ENCODE measurements around the gene ATR.
"Not testable (repeated sequence)": the region's sequence is repeated elsewhere in the genome, so short reads cannot be mapped to it uniquely, and the experiment has no call there.

ATR gene

GRCh38 chr3:142578329-142579223 is at the start of gene ATR:
Gene ATR (minus strand): TSS chr3:142578733. CDS start chr3:142578704, 29 bp downstream.
- peak; percentile 97 to 98 (median 98) for DNase-seq

GRCh38 chr3:142626971-142627370 is 48.4 kb upstream of the ATR start:
- DNase-seq, result no peak

DNA sequence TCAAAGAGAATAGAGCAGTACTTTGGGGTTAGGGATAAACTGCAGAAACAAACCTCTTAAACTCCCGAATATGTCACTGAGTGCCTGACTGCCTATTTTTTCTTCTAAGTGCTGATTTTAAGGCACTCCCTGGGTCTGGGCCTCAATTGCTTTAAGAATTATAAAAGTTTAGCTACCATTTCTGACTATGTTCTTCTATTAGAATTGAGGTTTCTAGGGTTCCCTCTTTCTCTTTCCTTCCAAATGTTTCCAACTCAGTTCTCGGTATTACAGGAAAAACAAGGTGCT is 46.6 kb upstream of the ATR start:
- DNase-seq, result no peak

DNA sequence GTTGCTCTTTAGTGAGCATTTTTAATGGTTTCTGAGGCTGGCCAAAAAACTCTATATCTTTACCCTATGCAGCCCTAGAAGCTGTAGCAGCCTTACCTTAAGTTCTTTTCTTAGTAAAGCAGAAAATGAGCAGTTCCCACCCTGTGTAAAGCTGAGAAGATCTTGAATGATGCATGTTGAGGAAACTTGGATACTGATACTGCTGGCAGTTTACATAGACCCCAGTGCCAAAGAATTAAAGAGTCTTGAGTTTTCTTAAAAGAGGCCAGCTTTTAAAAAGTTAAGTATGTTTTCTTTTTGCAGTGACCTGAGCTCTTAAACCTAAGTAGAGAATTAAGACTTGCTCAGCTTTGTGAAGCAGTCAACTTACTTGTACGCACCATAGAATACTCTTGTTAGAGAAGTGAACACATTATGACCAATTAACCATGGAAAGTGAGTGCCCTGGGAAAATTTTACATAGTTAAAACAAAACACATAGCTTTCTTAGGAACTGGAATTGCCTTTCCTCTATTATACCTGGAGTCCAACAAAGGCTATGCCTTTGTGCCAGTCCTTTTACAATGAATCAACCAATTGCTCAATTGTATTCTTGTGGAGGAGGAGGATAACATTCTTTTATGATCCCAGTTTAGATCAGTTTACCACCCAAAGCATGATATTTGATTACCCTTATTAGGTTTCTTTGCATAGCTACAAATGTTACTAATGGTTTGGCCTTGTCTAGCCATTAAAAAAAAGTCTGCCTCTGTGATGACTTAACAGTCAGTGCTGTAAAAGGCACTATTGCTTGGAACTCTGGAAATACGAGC is 46.0 kb upstream of the ATR start:
- DNase-seq, result no peak

DNA sequence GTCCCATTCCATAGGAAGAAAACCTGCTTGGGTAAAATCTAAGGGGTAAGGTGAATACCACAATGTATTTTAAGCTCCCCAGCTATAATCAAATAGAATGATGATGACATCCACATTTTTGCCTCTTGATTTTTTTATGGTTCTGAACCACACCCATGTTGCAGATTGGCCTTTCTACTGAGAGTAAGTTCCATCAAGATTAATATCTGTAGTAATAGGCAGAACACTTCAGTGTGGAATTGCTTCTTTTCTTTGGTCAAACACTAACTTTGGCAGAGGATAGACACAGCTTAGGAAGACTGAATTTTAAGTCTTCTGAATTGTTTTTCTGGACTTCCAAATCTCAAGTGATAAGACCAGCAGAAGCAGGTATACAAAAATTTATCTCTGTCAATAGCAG is 44.7 kb upstream of the ATR start:
- no peak for DNase-seq

- no peak for DNase-seq
Observed at GRCh38 chr3:142622405-142622804, 43.9 kb upstream of the ATR start.

DNA sequence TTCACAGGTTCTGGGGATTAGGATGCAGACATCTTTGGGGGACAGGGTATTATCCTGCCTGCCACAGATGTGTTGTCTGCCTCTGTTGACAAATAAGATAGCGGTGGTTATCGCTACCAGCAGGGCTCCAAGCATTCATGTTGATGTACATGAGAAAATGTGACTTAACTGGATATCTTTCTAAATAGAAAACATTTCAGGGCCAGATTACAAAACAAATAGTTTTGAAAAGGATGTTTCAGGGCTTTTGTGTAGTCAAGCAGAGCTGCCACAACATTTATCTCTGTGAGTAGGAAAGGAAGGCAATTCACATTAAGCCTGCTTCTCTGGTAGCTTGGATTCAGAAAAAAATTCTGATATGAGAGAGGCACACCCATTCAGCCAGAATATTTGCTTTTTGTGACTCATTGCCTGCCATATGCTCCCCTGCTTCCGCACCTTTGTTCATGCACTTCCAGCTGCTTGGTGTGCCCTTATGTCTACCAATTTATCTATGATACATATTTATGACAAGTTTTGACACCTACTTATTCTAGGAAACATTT is 40.5 kb upstream of the ATR start:
- DNase-seq, result peak in 2 of 3 experiments; percentile 68 to 78

- DNase-seq, result no peak
Observed at GRCh38 chr3:142615171-142615570, 36.6 kb upstream of the ATR start.

DNA sequence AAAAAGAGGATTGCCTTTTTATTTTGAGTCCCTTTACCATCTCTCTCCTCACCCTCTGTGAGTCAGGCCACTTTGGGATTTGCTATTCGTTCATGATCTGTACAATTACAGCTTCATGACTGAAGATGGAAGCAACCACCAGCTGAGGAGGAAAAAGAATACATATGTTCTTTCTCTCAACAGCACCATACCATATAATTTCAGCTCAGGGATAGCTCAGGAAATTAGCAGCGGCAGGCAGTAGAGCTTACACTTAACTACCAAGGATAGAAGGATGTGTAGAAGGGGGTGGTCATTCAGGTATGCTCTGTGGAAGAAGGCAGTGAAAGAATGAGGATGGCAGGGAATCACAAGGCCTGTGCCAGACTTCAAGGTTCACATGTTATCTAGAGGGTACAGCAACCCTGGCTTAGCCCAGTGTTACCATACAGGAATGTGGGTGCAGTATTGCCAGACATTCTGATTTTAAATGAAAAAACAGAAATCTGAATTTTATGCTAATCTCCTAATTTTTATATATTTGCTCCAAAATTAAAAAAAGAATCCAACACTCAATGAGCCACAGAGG is 35.6 kb upstream of the ATR start:
- DNase-seq, result peak in 1 of 3 experiments; percentile 37

DNA sequence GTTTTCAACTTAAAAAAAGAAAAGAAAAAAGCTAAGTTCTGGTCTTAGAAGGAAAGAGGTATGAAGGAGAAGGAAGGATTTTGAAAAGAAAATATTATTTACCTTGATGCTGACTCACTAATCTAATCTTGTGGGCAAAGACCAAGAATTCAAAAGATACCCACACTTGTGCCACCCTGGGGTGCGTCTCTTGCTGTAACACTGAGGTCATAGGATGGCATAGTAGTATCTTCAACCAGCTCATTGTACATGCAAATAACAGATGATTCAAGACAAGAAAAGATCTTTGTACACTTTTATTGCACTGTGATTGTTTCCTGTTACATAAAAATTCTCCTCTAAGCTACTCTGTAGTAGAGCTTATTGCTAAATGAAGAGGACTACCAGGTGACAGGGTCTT is 35.0 kb upstream of the ATR start:
- DNase-seq, result no peak

DNA sequence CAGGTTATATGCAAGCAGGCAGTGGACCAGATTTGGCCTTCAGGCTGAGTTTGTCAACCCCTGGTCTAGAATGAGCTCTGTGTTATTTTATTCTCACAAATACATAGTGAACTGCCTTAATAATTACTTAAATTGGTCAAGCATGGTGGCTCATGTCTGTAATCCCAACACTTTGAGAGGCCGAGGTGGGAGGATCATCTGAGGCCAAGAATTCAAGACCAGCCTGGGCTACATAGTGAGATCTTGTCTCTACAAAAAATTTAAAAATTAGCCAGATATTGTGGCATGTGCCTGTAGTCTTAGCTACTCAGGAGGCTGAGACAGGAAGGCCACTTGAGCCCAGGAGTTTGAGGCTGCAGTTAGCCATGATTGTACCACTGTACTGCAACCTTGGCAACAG is 32.7 kb upstream of the ATR start:
- no peak for DNase-seq

GRCh38 chr3:142609136-142609535 is 30.6 kb upstream of the ATR start:
- no peak for DNase-seq

- no peak for DNase-seq
Observed at GRCh38 chr3:142608631-142609030, 30.1 kb upstream of the ATR start.

GRCh38 chr3:142604940-142605339 is 26.4 kb upstream of the ATR start:
- DNase-seq, result no peak

DNA sequence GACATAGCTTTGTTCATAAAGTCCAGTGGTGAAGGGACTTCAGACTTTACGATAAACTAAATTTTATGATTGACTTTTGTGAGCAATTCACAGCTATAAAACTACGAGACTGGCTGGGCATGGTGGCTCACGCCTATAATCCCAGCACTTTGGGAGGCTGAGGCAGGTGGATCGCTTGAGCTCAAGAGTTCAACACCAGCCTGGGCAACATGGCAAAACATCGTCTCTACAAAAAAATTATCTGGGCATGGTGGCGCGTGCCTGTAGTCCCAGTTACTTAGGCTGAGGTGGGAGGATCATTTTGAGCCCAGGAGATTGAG is 24.8 kb upstream of the ATR start:
- not testable (repeated sequence) for DNase-seq

GRCh38 chr3:142602619-142603385 is 24.3 kb upstream of the ATR start:
- no peak for DNase-seq

GRCh38 chr3:142601713-142602112 is 23.2 kb upstream of the ATR start:
- no peak for DNase-seq

GRCh38 chr3:142597906-142598305 is 19.4 kb upstream of the ATR start:
- DNase-seq, result no peak

DNA sequence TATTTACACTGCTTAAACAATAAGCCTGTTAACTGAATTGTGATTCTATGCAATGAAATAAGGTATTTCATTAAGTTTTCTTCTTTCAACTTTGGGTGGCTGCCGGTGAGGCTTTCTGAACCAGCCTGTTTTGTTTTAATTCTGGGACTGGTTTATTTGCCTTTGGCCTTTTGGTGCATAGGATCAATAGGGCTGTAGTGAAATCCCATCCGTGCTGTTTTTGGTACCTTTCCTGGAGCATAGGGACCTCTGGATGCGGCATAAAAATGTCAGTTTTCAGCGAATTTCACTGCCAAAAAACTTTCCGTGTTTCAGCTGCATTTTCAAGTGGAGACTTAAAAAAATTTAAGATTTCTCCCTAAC is 18.2 kb upstream of the ATR start:
- no peak for DNase-seq

GRCh38 chr3:142595951-142596725 is 17.6 kb upstream of the ATR start, which contains the start of gene PLS1:
Gene PLS1 (plus strand): TSS chr3:142596393. CDS start chr3:142664238, 67,845 bp downstream.
- peak; percentile 91 to 98 (median 98) for DNase-seq

- peak in 1 of 3 experiments; percentile 49 for DNase-seq
Observed at GRCh38 chr3:142595581-142595950, 17.0 kb upstream of the ATR start.

DNA sequence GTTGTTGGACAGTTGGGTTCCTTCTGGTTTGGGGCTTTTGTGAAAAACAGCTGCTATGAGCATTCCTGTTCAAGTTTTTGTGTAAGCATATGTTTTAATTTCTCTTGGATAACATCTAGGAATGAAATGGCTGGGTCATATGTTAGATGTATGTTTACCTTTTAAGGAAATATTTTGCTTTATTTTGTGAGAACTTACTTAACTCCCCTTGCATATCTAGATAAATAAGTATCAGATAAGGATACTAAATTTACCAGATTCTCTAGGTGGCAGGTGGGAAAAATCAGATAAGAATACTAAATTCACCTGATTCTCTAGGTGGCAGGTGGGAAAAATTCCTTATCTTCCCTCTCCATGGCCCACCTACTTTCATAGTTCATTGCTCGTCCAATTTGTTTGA is 16.6 kb upstream of the ATR start:
- DNase-seq, result no peak
